Aorta (tissue), 5 donors: ENCODE data around the gene GP1BA. TPM values are rescaled to one million over a fixed set of nuclear protein-coding genes. Genes with fewer than 3 reads are reported as not detected.
"Not testable (repeated sequence)": the region's sequence is repeated elsewhere in the genome, so short reads cannot be mapped to it uniquely, and the experiment has no call there.

ENCODE experiments used
- ATAC-seq: fragments of 200-7000 bp; cut with Tn5 transposase; one replicate; pipeline ENCODE4 v1.9.1; 2022; ENCODE audit warnings: moderate library complexity; ENCODE audit not compliant: low FRiP score
- DNase-seq, 2 donors: peaks; one replicate each; pipeline ENCODE4 v3.0.0-alpha.2; 2020
- H3K27ac ChIP-seq, 2 donors: one replicate each; pipeline ENCODE4 v1.5.1; 2013; ENCODE audit warnings: low read length in 2 of 2, mild to moderate bottlenecking in 2 of 2, moderate library complexity in 2 of 2, control low read depth in 1 of 2, inconsistent platforms in 1 of 2, low read depth in 1 of 2
- H3K27me3 ChIP-seq, 2 donors: one replicate each; pipeline ENCODE4 v1.6.1; 2013; ENCODE audit warnings: control low read depth in 1 of 2, low read length in 1 of 2, mild to moderate bottlenecking in 1 of 2, moderate library complexity in 1 of 2; ENCODE audit not compliant: insufficient read depth in 2 of 2, control insufficient read depth in 1 of 2
- H3K36me3 ChIP-seq, 2 donors: one replicate each; pipeline ENCODE4 v1.6.1; 2013; ENCODE audit warnings: control low read depth in 1 of 2, low read length in 1 of 2, mild to moderate bottlenecking in 1 of 2; ENCODE audit not compliant: insufficient read depth in 2 of 2, control insufficient read depth in 1 of 2
- H3K4me1 ChIP-seq, 2 donors: one replicate each; pipeline ENCODE4 v1.6.1; 2013; ENCODE audit warnings: low read length in 2 of 2, control low read depth in 1 of 2, mild to moderate bottlenecking in 1 of 2, moderate library complexity in 1 of 2; ENCODE audit not compliant: insufficient read depth in 2 of 2, control insufficient read depth in 1 of 2
- H3K4me3 ChIP-seq, 2 donors: one replicate each; pipeline ENCODE4 v1.5.1; 2013; ENCODE audit warnings: low read length in 2 of 2, control low read depth in 1 of 2, mild to moderate bottlenecking in 1 of 2
- H3K9me3 ChIP-seq: one replicate; pipeline ENCODE4 v1.6.1; 2013; ENCODE audit warnings: mild to moderate bottlenecking, low read length; ENCODE audit not compliant: control insufficient read depth
- WGBS, 2 donors: extraction: QIAGEN DNeasy Blood & Tissue Kit; methylation state at CpG; one replicate each; pipeline ENCODE4 v1.1.7; 2013; 5-methylcytosine and 5-hydroxymethylcytosine counted together
- intact Hi-C, 2 donors: fragments of 100-400 bp; cut with DNase I; formaldehyde crosslinking; loops; one replicate each; pipeline versions ENCODE4 v1.14.2 to v1.15.0; 2022
- polyA plus RNA-seq, 2 donors: library from polyadenylated mRNA; stranded (reverse); fragments of 200-250 nt; gene quantifications; one replicate each; pipeline ENCODE4 v1.2.3, GENCODE V29; 2013
- total RNA-seq, 2 donors: library from RNA; stranded (reverse); fragmentation: NEBNext Ultra II Directional; extraction: Animal tissue kit (Norgen Biotek cat#: 25700); gene quantifications; one replicate each; pipeline ENCODE4 v1.2.1, GENCODE V29; 2021
- donor health status: healthy with polysubstance abuse.
- donor health status: Bipolar disorder and iron deficiency.
- donor health status: DM: no; HTN: no; CAD: no.
- donor health status: DM: no; HTN: no; CAD: no.
- donor health status: DM: yes; HTN: yes; CAD: no.

The GP1BA gene
- total and polyA plus RNA-seq, 4 donors = 0.08 to 0.19 TPM; not detected in 2

GRCh38 chr17:4908301-4908700 is 23.8 kb upstream of the GP1BA start:
- Histone ChIP-seq H3K27ac (no peak overlapping the region), H3K4me3 (no peak overlapping the region), H3K36me3 (no peaks in the 10 kb centered on the region), H3K27me3 (no peaks in the 10 kb centered on the region), H3K9me3 (no peaks in the 10 kb centered on the region), H3K4me1 (no peaks in the 10 kb centered on the region)
- ATAC-seq (no peak), DNase-seq (no peak)
- intact Hi-C loops = loop anchor here (5.0 to 10.0 kb wide), 2 partner anchors 76 to 154 kb away; partner anchors contain the start of gene CAMTA2 (in 2 of the 2)
- WGBS, 2 donors = 46 to 49% methylated on average over 10 of the region's 10 CpGs

GRCh38 chr17:4908711-4909496 is 23.2 kb upstream of the GP1BA start:
- no peaks in the 10 kb centered on the region for H3K36me3 ChIP-seq
- ATAC-seq = peak; percentile 97
- no peaks in the 10 kb centered on the region for H3K27me3 ChIP-seq
- H3K4me3 ChIP-seq = no peak overlapping the region
- WGBS, 2 donors = 21 to 23% methylated on average over 20 of the region's 20 CpGs
- peak; percentile 94 to 95 for DNase-seq
- H3K4me1 ChIP-seq = no peaks in the 10 kb centered on the region
- intact Hi-C loops = loop anchor here (5.0 to 10.0 kb wide), 2 partner anchors 76 to 153 kb away; partner anchors contain the start of gene CAMTA2 (in 2 of the 2)
- no peak overlapping the region for H3K27ac ChIP-seq
- H3K9me3 ChIP-seq = no peaks in the 10 kb centered on the region

- WGBS, 2 donors = 58 to 65% methylated on average over 1 of the region's 1 CpG
- ATAC-seq (no peak), DNase-seq (no peak)
- H3K36me3 ChIP-seq = no peaks in the 10 kb centered on the region
- intact Hi-C loops = no loop called here
- H3K9me3 ChIP-seq = no peaks in the 10 kb centered on the region
- H3K4me3 ChIP-seq = no peak overlapping the region
- H3K27ac ChIP-seq = no peak overlapping the region
- H3K27me3 ChIP-seq = no peaks in the 10 kb centered on the region
- H3K4me1 ChIP-seq = no peaks in the 10 kb centered on the region
These were observed 18.1 kb upstream of the GP1BA start for GRCh38 chr17:4913994-4914393.

GRCh38 chr17:4914551-4914950 is 17.5 kb upstream of the GP1BA start:
- intact Hi-C loops, ATAC-seq: not testable (repeated sequence)

GRCh38 chr17:4919511-4920047 is 12.5 kb upstream of the GP1BA start:
- WGBS, 2 donors = 72 to 77% methylated on average over 8 of the region's 8 CpGs
- ATAC-seq (no peak), DNase-seq (no peak)
- H3K27me3 ChIP-seq = no peaks in the 10 kb centered on the region
- no peaks in the 10 kb centered on the region for H3K4me1 ChIP-seq
- no peak overlapping the region for H3K27ac ChIP-seq
- no peaks in the 10 kb centered on the region for H3K9me3 ChIP-seq
- H3K4me3 ChIP-seq = no peak overlapping the region
- no peaks in the 10 kb centered on the region for H3K36me3 ChIP-seq
- intact Hi-C loops = no loop called here

More at GRCh38 chr17:4914551-4914950, 17.5 kb upstream of the GP1BA start:
- WGBS, 2 donors = 89 to 90% methylated on average over 4 of the region's 4 CpGs
- not testable (repeated sequence) for H3K4me1 ChIP-seq, H3K27ac ChIP-seq, H3K27me3 ChIP-seq, H3K4me3 ChIP-seq, H3K9me3 ChIP-seq, H3K36me3 ChIP-seq, DNase-seq

- Histone ChIP-seq H3K4me1 (no peaks in the 10 kb centered on the region), H3K9me3 (no peaks in the 10 kb centered on the region), H3K36me3 (no peaks in the 10 kb centered on the region), H3K4me3 (no peak overlapping the region), H3K27me3 (no peaks in the 10 kb centered on the region), H3K27ac (no peak overlapping the region)
- intact Hi-C loops = no loop called here
- no peak for ATAC-seq
- WGBS, 2 donors = 81 to 84% methylated on average over 10 of the region's 10 CpGs
- peak in 1 of 2 donors; percentile 46 for DNase-seq
These were observed 11.6 kb upstream of the GP1BA start for GRCh38 chr17:4920351-4921048.

- no peak overlapping the region for H3K27ac ChIP-seq
- no peaks in the 10 kb centered on the region for H3K4me1 ChIP-seq
- H3K27me3 ChIP-seq = no peaks in the 10 kb centered on the region
- DNase-seq (no peak), ATAC-seq (no peak)
- H3K36me3 ChIP-seq = no peaks in the 10 kb centered on the region
- WGBS, 2 donors = 93 to 95% methylated on average over 4 of the region's 4 CpGs
- intact Hi-C loops = no loop called here
- no peak overlapping the region for H3K4me3 ChIP-seq
- H3K9me3 ChIP-seq = no peaks in the 10 kb centered on the region
These were observed 10.8 kb upstream of the GP1BA start for GRCh38 chr17:4921320-4921719.

- intact Hi-C loops, H3K27ac ChIP-seq, H3K9me3 ChIP-seq, ATAC-seq, H3K36me3 ChIP-seq, H3K27me3 ChIP-seq, DNase-seq, H3K4me1 ChIP-seq, H3K4me3 ChIP-seq: not testable (repeated sequence)
- WGBS, 2 donors = 79 to 83% methylated on average over 23 to 24 of the region's 24 CpGs
These were observed 5.3 kb upstream of the GP1BA start for GRCh38 chr17:4926577-4927335.
